Coronary artery (tissue), 2 donors: ENCODE results near the gene GATAD2B.

Experiments
- DNase-seq: peaks from one replicate; pipeline ENCODE4 v3.0.0-alpha.2; 2017; ENCODE audit warnings: low spot score
- H3K27ac ChIP-seq, 2 donors: fragments of 200-600 bp; sonication (generic); one replicate each; pipeline ENCODE4 v1.5.1; 2016 to 2019
- H3K4me3 ChIP-seq: fragments of 200-600 bp; sonication (generic); 2 replicates; pipeline ENCODE4 v1.5.1; 2016; ENCODE audit warnings: mild to moderate bottlenecking, moderate library complexity
- TF ChIP-seq, protein P1 (sequence below): fragments of 200-600 bp; sonication (generic); IDR thresholded peaks from one replicate; pipeline ENCODE4 v1.5.1; 2019; ENCODE audit warnings: antibody characterized with exemption

The GATAD2B gene

DNA sequence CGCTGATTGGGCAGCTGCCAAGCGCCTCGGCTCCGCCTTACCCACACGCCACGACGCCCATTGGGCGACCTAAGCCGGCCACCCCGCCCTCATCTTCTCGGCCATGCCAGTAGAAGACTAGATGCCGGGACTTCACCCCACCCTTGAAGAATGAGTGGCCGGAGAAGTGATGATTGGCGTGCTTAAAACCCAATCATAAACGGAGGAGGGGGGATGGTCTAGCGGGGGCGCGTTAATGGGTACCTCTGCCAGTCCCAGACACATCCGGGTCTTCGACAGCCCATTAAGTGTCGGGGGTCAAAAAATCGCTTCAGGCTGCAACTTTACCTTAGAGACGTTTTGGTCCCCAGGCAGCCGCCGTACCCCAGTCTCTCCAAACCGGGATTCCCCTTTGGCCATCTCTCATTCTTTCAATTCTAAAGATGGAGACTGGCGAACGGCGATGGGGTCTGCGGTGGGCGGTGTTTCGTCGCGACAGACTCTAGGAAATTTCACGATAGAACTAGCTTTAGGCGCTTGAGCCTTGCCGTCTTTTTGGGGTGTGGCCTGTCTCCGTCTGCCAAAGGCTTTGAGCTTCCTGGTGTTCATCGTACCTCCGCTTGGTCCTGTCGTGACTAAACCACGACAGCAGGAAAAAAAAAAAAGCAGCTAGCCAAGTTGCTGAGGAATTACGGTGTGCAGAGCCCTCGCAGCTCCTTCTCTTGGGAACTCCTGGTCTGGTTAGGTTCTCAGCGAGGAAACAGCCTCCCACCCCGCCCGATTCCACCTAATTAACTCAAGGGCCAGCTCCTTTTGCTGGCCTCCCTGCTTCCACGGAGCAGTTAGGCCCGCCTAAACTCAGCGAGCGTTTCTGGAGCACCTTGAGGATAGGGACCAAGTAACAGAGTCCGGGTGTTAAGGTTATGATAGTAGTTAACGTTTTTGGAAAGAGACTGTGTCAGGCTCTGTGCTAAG, at the start of gene GATAD2B:
Gene GATAD2B, minus strand, starts transcription at position 1 of the 954 bp plus-strand sequence. CDS start 94,625 bp downstream, outside the sequence.
- peak; percentile 99 for DNase-seq
- H3K4me3 ChIP-seq, result peak within 1 kb of the TSS; percentile 92
- TF ChIP-seq, protein P1, sequence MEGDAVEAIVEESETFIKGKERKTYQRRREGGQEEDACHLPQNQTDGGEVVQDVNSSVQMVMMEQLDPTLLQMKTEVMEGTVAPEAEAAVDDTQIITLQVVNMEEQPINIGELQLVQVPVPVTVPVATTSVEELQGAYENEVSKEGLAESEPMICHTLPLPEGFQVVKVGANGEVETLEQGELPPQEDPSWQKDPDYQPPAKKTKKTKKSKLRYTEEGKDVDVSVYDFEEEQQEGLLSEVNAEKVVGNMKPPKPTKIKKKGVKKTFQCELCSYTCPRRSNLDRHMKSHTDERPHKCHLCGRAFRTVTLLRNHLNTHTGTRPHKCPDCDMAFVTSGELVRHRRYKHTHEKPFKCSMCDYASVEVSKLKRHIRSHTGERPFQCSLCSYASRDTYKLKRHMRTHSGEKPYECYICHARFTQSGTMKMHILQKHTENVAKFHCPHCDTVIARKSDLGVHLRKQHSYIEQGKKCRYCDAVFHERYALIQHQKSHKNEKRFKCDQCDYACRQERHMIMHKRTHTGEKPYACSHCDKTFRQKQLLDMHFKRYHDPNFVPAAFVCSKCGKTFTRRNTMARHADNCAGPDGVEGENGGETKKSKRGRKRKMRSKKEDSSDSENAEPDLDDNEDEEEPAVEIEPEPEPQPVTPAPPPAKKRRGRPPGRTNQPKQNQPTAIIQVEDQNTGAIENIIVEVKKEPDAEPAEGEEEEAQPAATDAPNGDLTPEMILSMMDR, result no peak
- H3K27ac ChIP-seq, result peak within 1 kb of the TSS; percentile 74 to 98

DNA sequence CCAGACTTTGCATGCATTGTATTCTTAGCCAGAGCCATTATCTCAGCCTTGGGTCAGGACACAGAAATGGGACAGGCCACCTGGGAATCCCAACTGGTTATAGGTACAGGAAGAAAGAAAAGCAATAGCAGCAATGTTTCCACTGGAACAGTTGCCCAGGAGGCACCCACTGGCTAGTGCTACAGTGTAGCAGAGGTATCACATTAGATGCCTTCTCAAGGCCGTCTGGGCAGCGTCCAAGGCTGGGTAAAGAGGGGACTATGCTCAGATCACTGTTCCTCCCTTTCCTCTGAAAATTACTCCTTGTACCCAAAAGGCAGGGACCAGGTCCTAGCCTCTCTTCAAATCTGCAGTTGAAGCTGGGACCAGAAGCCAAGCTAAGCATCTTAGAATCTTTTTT, 47.6 kb upstream of the GATAD2B start:
- TF ChIP-seq, protein P1, result no peak
- no peak for DNase-seq
- H3K4me3 ChIP-seq, result no peak overlapping the region
- no peak overlapping the region for H3K27ac ChIP-seq

DNA sequence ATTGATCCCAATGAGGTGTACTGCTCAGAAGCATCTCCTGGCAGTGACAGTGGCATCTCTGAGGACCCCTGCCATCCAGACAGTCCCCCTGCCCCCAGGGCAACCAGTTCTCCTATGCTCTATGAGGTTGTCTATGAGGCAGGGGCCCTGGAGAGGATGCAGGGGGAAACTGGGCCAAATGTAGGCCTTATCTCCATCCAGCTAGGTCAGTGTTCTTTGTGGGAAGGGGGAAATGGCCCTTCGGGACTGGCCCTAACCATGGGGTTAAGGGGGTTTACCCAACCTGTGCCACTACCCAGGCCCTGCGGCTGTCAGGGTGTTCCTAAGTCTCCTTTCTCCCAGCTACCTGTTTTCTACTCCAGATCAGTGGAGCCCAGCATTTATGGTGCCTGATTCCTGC, 46.2 kb upstream of the GATAD2B start:
- DNase-seq, result no peak
- Histone ChIP-seq H3K27ac (no peak overlapping the region), H3K4me3 (peak overlapping the region; percentile 76)
- TF ChIP-seq, protein P1, result no peak

DNA sequence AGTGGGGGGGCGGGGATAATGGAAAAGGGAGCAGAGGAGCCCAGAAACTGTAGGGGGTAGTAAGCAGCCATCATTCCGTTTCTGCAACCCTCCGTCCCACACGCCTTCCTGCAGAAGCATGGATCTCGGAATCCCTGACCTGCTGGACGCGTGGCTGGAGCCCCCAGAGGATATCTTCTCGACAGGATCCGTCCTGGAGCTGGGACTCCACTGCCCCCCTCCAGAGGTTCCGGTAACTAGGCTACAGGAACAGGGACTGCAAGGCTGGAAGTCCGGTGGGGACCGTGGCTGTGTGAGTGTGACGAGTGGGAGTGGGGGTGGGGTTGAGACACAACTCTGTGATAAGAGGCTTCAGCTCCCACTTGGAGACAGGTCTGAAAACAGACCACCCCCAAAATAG, 45.6 kb upstream of the GATAD2B start:
- TF ChIP-seq, protein P1, result no peak
- Histone ChIP-seq H3K4me3 (peak overlapping the region; percentile 76), H3K27ac (peak overlapping the region in 1 of 2 donors; percentile 88)
- no peak for DNase-seq

DNA sequence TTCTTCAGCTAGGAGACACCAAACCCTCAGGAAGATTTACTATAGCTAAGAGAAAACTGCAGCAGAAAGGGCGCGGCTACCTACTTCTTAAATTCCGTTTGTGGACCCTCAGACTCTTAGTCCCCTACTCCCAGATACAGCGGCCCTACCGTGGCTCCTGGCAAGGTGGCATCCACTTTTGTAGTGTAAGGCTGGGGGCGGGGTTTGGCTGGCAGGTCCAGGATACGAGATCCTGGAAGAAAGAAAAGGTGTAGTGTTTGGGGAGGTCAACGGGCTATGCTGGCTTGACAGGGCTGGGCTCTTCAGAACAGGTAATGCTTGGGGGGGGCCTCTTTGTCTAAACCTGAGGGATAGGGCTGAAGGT, 45.2 kb upstream of the GATAD2B start:
- Histone ChIP-seq H3K4me3 (peak overlapping the region; percentile 76), H3K27ac (peak overlapping the region in 1 of 2 donors; percentile 88)
- DNase-seq, result no peak
- TF ChIP-seq, protein P1, result no peak

DNA sequence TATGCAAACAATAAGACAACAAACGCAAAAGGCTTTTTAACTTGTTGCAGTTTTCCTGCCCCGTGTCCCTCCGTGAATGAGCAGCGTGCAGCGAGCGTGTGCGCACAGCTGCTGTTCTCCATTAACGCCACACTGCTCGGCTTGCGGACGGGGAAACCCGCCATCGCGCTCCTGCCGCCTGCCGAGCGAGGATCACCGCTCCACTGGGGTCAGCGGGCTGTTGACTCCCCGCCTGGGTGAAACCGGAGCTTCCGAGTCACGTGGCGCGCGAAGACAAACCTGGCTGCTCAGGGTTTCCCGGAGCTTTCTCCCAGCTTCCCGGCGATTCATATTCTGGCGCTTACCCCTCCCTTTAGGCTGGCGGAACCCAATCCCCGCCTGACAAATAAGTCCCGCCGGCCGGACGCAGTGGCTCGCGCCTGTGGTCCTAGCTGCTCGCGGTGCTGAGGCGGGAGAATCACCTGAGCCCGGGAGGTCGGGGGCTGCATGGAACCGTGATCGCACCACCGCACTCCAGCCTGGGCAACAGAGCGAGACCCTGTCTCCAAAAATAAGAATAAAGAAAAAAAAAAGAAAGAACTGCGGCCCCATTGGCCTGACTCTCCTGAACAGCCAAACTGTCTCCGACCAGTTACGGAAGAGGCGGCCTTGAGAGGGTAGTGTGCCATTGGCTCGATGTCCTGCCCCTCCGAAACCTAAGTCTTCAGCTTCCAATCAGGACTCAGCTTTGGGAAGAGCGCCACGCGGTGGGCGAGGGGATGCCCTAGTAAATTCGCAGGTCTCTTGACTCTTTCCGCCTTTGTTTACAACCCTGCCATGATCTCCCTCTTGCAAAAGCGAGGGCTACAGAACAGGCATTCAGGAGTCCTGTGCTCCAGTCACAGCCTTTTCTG, 44.6 kb upstream of the GATAD2B start, which contains the start of gene CREB3L4:
Gene CREB3L4, plus strand, starts transcription at position 796 of the 893 bp plus-strand sequence. CDS start 624 bp downstream, outside the sequence.
- Histone ChIP-seq H3K27ac (peak within 1 kb of the TSS; percentile 62 to 88), H3K4me3 (peak within 1 kb of the TSS; percentile 76)
- TF ChIP-seq, protein P1, result no peak
- peak; percentile 96 for DNase-seq
